Cerebellar nuclear complex (tissue), 1 donor: Measurements from ENCODE around the gene STXBP2.
"Not testable (repeated sequence)": the region's sequence is repeated elsewhere in the genome, so short reads cannot be mapped to it uniquely, and the experiment has no call there.

ENCODE experiments used
- DNase-seq, 2 experiments: peaks; one replicate each; lab custom pipeline; 2025; lab: John Stamatoyannopoulos, UW

STXBP2 gene

DNA sequence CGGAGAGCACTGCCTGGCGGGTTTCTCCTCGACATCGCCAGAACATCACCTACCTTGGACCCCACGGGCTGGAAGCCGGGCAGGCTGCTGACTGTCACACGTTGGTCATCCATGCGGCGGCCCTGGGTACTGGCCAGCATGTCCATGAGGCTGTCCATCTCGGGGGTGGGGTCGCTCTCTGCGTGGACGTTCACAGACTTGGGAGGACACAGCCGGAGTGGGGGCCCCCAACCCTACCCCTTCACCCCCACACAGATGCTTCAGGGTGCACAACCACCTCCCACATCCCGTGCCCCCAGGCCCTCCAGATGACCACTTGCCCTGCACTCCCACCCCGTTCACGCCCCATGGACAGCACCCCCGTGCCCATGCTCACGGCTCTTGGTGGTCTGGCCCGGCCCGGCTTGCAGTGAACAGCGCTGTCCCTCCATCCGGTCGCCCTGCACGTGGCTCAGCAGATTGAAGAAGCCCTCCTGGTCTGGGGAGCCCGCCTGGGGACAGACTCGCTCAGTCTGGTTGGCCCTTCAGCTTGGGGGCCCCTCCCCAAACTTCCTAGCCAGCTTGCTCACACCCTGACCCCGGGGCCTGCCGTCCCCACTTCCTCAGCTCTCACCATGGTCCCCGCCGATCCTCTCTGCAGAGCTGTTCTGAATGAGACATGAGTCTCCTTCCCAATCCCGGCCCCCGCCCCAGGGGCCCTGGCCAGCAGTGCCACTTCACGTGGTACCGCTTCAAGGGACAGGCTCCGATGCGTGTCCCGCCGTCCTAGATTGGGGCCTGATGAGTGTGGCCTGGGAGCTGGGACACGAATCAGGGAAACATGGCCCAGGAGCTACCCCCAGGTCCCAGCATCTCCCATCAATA lies 4.3 kb upstream of the STXBP2 start:
- no peak for DNase-seq

DNA sequence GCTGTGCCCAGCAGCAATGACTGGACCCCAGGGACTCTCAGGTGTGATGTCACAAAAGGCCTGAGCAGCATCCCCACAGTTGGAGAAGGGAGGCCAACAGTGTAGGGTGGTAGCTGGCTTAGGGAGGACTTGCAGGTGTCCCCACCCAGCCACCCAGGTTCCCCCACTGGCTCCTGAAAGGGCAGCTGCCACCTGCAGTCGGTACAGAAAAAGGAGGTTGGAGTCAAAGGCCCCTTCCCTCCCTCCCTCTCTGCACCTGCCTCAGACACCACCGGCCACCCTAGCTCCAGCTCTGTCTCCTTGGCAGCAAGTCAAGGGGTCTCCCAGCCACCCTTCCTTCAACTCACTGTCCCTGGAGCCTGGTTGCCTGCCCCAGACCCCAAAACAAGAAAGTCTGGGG lies 3.2 kb upstream of the STXBP2 start, which contains the start of gene PCP2:
TSS of gene PCP2 (minus strand) at position 22 of the 400 bp plus-strand sequence. CDS start 262 bp downstream, outside the sequence.
- DNase-seq = no peak

DNA sequence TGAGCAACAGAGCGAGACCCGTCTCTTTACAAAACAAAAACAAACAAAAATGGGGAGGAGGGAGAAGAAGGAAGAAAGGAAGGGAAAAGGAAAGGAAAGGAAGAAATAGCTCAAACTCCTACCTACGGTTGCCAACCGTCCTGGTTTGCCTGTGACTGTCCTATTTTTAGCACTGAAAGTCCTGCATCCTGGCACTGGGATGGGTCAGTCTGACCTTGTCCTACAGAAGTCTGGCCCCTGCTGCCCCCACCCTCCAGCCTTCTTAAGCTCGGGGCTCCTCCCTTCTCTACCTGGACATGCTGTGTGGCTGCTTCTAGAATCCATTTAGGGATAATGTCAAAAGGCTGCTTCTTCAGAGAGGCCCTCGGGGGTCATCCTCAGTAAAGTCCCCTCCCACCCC lies 1.2 kb upstream of the STXBP2 start:
- no peak for DNase-seq

DNA sequence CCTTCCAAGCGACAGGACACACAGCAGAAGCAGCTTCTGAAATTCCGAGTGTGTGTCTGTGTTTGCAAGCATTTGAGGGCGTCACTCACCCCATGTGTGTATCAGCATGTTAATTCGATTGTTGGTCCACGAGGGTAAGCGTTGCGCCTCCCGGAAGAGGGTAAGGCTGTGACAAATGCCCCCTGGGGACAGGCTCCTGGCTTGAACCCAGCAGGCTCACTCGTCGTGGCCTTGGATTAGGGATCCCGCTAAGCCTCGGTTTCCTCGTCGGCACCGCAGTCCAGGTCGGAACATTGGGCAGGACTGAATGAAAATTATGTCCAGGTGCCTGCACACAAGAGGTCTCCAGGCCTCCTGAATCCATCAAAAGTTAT lies 606 bp upstream of the STXBP2 start:
- no peak for DNase-seq

GRCh38 chr19:7637374-7638256 lies 705 bp downstream of the STXBP2 start:
- DNase-seq = no peak

GRCh38 chr19:7638802-7639465 lies 2.0 kb downstream of the STXBP2 start:
- no peak for DNase-seq

- no peak for DNase-seq
Measured at GRCh38 chr19:7639863-7640348, 3.0 kb downstream of the STXBP2 start.

DNA sequence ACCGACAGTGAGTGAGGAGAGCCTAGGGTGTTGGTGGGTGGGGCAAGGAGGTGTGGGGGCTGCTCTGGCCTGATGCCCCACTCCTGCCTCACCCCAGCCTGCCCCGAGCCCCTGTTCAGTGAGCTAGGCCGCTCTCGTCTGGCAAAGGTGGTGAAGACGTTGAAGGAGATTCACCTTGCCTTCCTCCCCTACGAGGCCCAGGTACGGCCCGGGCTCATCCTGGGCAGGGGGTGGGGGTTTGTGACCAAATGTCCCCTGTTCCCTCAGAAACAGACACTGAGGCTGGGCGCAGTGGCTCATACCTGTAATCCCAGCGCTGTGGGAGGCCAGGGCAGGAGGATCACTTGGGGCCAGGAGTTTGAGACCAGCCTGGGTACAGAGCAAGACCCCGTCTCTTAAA lies 3.9 kb downstream of the STXBP2 start:
- no peak for DNase-seq

DNA sequence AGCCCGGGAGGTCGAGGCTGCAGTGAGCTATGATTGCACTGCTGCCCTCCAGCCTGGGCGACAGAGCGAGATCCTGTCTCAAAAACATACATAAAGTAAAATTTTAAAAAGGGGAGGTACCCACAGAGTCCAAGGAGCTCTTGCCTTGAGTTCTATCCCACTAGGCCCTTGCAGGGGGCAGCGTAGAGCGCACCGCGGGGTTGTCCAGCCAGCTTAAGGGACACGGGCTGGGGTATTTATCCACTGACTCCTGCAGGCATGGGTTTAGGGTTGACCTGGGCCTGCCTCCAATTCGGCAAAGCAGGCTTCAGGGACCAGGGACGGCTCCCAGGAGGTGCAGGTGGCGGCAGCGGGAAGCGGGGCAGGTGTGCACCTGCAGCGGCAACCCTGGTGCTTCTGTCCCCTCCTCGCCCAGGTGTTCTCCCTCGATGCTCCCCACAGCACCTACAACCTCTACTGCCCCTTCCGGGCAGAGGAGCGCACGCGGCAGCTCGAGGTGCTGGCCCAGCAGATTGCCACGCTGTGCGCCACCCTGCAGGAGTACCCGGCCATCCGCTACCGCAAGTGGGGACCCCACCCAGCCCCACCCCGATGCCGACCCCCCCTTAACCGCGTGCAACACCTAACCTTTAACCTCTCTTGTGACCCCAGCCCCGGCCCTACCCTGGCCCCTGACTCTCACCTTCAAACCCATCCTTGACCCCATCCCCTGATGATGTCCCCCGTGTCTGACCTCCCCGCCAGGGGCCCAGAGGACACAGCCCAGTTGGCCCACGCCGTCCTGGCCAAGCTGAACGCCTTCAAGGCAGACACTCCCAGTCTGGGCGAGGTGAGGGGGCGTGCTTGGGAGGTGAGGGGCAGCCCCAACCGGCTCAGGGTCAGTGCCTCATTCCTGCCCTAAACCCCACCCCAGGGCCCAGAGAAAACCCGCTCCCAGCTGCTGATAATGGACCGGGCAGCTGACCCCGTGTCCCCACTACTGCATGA lies 4.7 kb downstream of the STXBP2 start:
- no peak for DNase-seq

DNA sequence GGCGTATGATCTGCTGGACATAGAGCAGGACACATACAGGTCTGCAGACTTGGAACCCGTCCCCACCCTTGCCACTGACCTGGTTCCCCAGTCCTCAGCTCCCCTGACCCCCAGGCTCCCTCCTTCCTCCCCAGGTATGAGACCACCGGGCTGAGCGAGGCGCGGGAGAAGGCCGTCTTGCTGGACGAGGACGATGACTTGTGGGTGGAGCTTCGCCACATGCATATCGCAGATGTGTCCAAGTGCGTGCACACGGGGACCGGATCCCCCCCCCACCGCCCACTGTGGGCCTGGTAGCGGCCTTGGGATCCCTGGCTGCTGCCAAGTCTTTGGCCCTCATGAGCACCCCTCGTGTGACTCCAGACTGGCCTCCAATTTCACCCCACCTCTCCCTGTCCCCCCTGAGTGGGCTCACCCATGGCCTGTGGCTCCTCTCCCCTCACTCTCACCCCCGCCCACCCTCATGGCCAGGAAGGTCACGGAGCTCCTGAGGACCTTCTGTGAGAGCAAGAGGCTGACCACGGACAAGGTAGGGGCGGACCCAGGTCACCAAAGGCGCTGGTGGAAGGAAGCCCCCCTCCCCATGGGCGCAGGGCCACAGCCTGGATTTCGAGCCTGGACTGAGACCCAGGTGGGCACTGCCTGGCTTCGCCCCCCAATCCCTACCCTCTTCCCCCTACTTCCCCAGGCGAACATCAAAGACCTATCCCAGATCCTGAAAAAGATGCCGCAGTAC lies 5.6 kb downstream of the STXBP2 start:
- no peak for DNase-seq

DNA sequence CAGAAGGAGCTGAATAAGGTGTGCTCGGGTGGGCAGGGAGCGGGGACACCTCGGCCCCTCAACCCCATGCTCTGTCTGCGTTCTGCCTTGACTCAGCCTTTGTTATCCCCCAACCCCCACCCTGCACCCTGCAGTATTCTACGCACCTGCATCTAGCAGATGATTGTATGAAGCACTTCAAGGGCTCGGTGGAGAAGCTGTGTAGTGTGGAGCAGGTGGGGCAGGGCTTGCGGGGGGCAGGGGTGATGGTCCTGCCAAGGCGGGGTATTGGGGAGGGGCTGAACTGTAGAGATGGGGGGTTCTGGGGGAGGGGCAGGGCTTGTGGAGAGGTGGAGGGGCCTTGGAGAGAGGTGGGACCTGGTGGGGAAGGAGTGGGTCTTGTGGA lies 6.1 kb downstream of the STXBP2 start:
- DNase-seq = no peak

- not testable (repeated sequence) for DNase-seq
Measured at GRCh38 chr19:7643629-7644549, 7.0 kb downstream of the STXBP2 start.

GRCh38 chr19:7644550-7644877 lies 7.6 kb downstream of the STXBP2 start:
- DNase-seq = no peak

GRCh38 chr19:7645163-7645562 lies 8.3 kb downstream of the STXBP2 start:
- DNase-seq = no peak

DNA sequence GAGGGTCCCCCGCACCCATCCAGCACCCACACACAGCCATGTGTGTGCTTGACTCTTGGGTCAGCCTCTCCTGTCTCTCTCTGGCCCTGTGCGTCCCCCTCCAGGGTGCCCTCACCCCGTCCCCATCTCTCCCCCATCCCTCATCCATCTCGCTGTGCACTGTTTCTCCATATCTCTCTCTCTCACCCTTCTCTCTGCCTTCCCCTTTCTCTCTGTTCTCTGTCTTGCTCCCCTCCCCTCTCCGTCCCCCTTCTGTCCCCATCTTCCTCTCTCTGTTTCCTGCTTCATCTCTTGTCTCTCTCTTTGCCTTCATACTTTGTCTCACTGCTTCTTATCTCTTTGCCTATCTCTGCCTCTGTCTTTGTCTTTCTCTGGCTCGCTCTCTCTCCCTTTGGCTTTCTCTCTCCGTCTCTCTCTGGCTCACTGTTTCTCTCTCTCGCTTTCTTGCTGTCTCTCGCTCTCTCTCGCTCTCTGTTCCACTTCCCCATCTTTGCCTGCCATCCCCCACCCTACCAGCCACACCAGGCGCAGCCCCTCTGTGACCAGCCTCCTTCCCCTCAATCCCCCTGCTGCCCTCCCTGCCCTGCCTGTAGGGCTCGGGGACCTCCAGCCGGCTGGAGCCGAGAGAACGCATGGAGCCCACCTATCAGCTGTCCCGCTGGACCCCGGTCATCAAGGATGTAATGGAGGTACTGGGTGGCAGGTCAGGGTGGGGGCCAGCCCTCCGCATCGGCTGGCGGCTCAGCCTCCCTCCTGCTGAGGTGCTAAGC lies 8.9 kb downstream of the STXBP2 start:
- no peak for DNase-seq

- no peak for DNase-seq
Measured at GRCh38 chr19:7646426-7646700, 9.5 kb downstream of the STXBP2 start.

DNA sequence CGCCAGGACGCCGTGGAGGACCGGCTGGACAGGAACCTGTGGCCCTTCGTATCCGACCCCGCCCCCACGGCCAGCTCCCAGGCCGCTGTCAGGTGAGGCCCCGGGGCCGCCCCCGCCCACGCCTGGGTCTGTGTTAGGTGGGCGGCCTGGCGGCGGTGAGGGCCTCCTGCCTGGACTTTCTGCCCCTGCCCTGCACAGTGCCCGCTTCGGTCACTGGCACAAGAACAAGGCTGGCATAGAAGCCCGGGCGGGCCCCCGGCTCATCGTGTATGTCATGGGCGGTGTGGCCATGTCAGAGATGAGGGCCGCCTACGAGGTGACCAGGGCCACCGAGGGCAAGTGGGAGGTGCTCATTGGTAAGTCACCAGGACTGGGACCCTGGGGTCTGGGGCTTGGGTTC lies 10.2 kb downstream of the STXBP2 start:
- DNase-seq = no peak

DNA sequence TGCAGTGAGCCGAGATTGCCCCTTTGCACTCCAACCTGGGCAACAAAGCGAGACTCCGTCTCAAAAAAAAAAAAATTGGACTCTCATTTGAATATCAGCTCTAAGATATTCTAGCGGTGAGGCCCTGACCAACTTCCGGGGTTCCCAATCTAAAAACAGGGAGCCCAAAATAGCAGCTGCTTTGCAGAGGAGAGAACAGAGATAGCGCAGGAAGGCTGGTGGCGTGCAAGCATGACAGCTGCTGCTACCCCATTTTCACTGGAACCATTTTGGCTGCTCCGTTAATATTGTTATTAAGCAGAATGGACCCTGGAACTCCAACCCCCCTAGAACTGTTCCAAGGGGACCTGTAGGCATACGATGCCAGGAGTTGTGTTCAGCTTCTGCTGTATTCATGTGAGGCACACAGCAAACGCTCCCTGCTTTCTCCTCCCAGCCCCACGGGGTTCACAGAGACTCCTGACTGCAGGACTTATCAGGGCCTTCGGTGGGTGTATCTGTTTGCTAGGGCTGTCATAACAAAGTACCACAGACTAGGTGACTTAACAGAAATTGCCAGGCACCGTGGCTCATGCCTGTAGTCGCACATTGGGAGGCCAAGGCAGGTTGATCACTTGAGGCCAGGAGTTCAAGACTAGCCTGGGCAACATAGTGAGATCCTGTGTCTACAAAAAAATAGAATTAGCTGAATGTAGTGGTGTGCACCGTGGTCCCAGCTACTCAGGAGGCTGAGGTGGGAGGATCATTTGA lies 11.5 kb downstream of the STXBP2 start:
- DNase-seq = no peak
